Caco-2 (cell line): ENCODE results near the gene NPSR1. TPM values are rescaled to one million over a fixed set of nuclear protein-coding genes. Genes with fewer than 3 reads are reported as not detected.

Experiments used
- BruUV-seq: library from RNA; stranded (reverse); fragments of 400-500 nt; replicated peaks from 2 replicates; lab custom pipeline; 2021; lab: Mats Ljungman, UMichigan
- CTCF ChIA-PET: fragments of 300-600 bp; sonication (Branson Sonifier 250); formaldehyde crosslinking; loops from one replicate; lab custom pipeline; 2022; ENCODE audit warnings: antibody characterized with exemption; lab: Charles Lee
- POLR2A ChIA-PET: fragments of 300-600 bp; sonication (Branson Sonifier 250); formaldehyde crosslinking; loops from one replicate; lab custom pipeline; 2022; ENCODE audit warnings: antibody characterized with exemption; lab: Charles Lee
- DNase-seq, 2 experiments: peaks; one replicate each; pipeline versions ENCODE4 v3.0.0 to v3.0.0-alpha.2; 2020 to 2022
- H3K27me3 ChIP-seq: replicated peaks from 2 replicates; pipeline ENCODE4 v1.6.0; 2011; ENCODE audit warnings: low read length; ENCODE audit not compliant: control insufficient read depth, insufficient read depth
- H3K36me3 ChIP-seq: 2 replicates; pipeline ENCODE4 v1.5.1; 2011; ENCODE audit warnings: low read length; ENCODE audit not compliant: control insufficient read depth, insufficient read depth
- H3K4me1 ChIP-seq: fragments of 250-450 bp; sonication (Bioruptor Pico); 2 replicates; pipeline ENCODE4 v1.5.1; 2020; ENCODE audit warnings: mild to moderate bottlenecking
- H3K4me3 ChIP-seq: 2 replicates; pipeline ENCODE4 v1.5.1; 2011; ENCODE audit warnings: low read depth, mild to moderate bottlenecking, control low read depth, low read length
- H3K9me3 ChIP-seq: fragments of 250-450 bp; sonication (Bioruptor Pico); 2 replicates; pipeline ENCODE4 v1.5.1; 2020; ENCODE audit warnings: mild to moderate bottlenecking, moderate library complexity
- H3K27ac Mint-ChIP-seq: one replicate; pipeline ENCODE4 v1.8.0; 2022; ENCODE audit warnings: mixed read lengths; ENCODE audit not compliant: unreplicated experiment
- H3K27me3 Mint-ChIP-seq: one replicate; pipeline ENCODE4 v1.8.0; 2022; ENCODE audit warnings: mixed read lengths; ENCODE audit not compliant: insufficient read depth, unreplicated experiment
- H3K36me3 Mint-ChIP-seq: one replicate; pipeline ENCODE4 v1.8.0; 2022; ENCODE audit warnings: mild to moderate bottlenecking, mixed read lengths; ENCODE audit not compliant: insufficient read depth, unreplicated experiment
- H3K4me1 Mint-ChIP-seq: one replicate; pipeline ENCODE4 v1.8.0; 2022; ENCODE audit warnings: low read depth, mixed read lengths; ENCODE audit not compliant: unreplicated experiment
- H3K4me3 Mint-ChIP-seq: one replicate; pipeline ENCODE4 v1.8.0; 2022; ENCODE audit warnings: mild to moderate bottlenecking, moderate library complexity, mixed read lengths; ENCODE audit not compliant: unreplicated experiment
- H3K9me3 Mint-ChIP-seq: one replicate; pipeline ENCODE4 v1.8.0; 2022; ENCODE audit warnings: mixed read lengths; ENCODE audit not compliant: unreplicated experiment
- CTCF ChIP-seq, 2 experiments: fragments of 200-600 bp in 1 of 2; IDR thresholded peaks; 1 replicate in 1 of 2; 2 replicates in 1 of 2; pipeline versions ENCODE4 v1.5.1 to v1.8.0; 2011 to 2022; ENCODE audit warnings: antibody characterized with exemption in 1 of 2, control low read depth in 1 of 2, inconsistent platforms in 1 of 2, low read depth in 1 of 2, low read length in 1 of 2, mild to moderate bottlenecking in 1 of 2, moderate library complexity in 1 of 2; ENCODE audit not compliant: insufficient read depth in 1 of 2, severe bottlenecking in 1 of 2, unreplicated experiment in 1 of 2
- intact Hi-C: fragments of 100-400 bp; cut with micrococcal nuclease; formaldehyde crosslinking; loops from one replicate; pipeline ENCODE4 v1.10.0; 2022; ENCODE audit not compliant: unreplicated experiment
- total RNA-seq: library from RNA; stranded (reverse); gene quantifications from 2 replicates; pipeline ENCODE4 v1.2.3, GENCODE V29; 2022

NPSR1 gene
- total RNA-seq, 1 experiment from 2014 or later, result not detected

GRCh38 chr7:34719636-34720035 lies 61.6 kb downstream of the NPSR1 start:
- no peaks in the 10 kb centered on the region for H3K4me1 Mint-ChIP-seq
- H3K36me3 Mint-ChIP-seq, result no peaks in the 10 kb centered on the region
- Histone ChIP-seq H3K4me1 (no peaks in the 10 kb centered on the region), H3K27me3 (no peaks in the 10 kb centered on the region), H3K4me3 (no peak overlapping the region), H3K36me3 (no peaks in the 10 kb centered on the region), H3K9me3 (no peaks in the 10 kb centered on the region)
- DNase-seq, result no peak
- no TSS peak for BruUV-seq
- no peak for TF ChIP-seq CTCF (IDR thresholded peaks at IDR 0.05; ENCODE audit: insufficient read depth in 1 of 2, low read depth in 1 of 2, low read length in 1 of 2, severe bottlenecking in 1 of 2, unreplicated experiment in 1 of 2)
- no peaks in the 10 kb centered on the region for H3K27me3 Mint-ChIP-seq
- no peak overlapping the region for H3K27ac Mint-ChIP-seq
- CTCF ChIA-PET, result no interaction called here
- H3K9me3 Mint-ChIP-seq, result no peaks in the 10 kb centered on the region
- POLR2A ChIA-PET, result no interaction called here
- intact Hi-C loops, result no loop called here
- no peak overlapping the region for H3K4me3 Mint-ChIP-seq

- no TSS peak for BruUV-seq
- intact Hi-C loops, result no loop called here
- DNase-seq, result no peak
- H3K4me1 ChIP-seq, result no peaks in the 10 kb centered on the region
- H3K9me3 Mint-ChIP-seq, result no peaks in the 10 kb centered on the region
- no peak overlapping the region for H3K4me3 ChIP-seq
- POLR2A ChIA-PET, result no interaction called here
- H3K4me3 Mint-ChIP-seq, result no peak overlapping the region
- no peaks in the 10 kb centered on the region for H3K4me1 Mint-ChIP-seq
- no peaks in the 10 kb centered on the region for H3K36me3 Mint-ChIP-seq
- no peaks in the 10 kb centered on the region for H3K27me3 ChIP-seq
- no peak overlapping the region for H3K27ac Mint-ChIP-seq
- no peaks in the 10 kb centered on the region for H3K27me3 Mint-ChIP-seq
- no peaks in the 10 kb centered on the region for H3K9me3 ChIP-seq
- CTCF ChIA-PET, result no interaction called here
- no peak for TF ChIP-seq CTCF (IDR thresholded peaks at IDR 0.05; ENCODE audit: insufficient read depth in 1 of 2, low read depth in 1 of 2, low read length in 1 of 2, severe bottlenecking in 1 of 2, unreplicated experiment in 1 of 2)
- H3K36me3 ChIP-seq, result no peaks in the 10 kb centered on the region
Observed at GRCh38 chr7:34720289-34720688, 62.3 kb downstream of the NPSR1 start.

GRCh38 chr7:34723338-34723737 lies 65.3 kb downstream of the NPSR1 start:
- CTCF ChIA-PET, result no interaction called here
- Histone ChIP-seq H3K27me3 (no peaks in the 10 kb centered on the region), H3K36me3 (no peaks in the 10 kb centered on the region), H3K4me3 (no peak overlapping the region), H3K9me3 (no peaks in the 10 kb centered on the region), H3K4me1 (peaks cover 4% of the 10 kb centered on the region)
- no peaks in the 10 kb centered on the region for H3K4me1 Mint-ChIP-seq
- no TSS peak for BruUV-seq
- H3K9me3 Mint-ChIP-seq, result no peaks in the 10 kb centered on the region
- no peak for DNase-seq
- no peaks in the 10 kb centered on the region for H3K36me3 Mint-ChIP-seq
- POLR2A ChIA-PET, result no interaction called here
- no peak for TF ChIP-seq CTCF (IDR thresholded peaks at IDR 0.05; ENCODE audit: insufficient read depth in 1 of 2, low read depth in 1 of 2, low read length in 1 of 2, severe bottlenecking in 1 of 2, unreplicated experiment in 1 of 2)
- H3K4me3 Mint-ChIP-seq, result no peak overlapping the region
- no peak overlapping the region for H3K27ac Mint-ChIP-seq
- intact Hi-C loops, result no loop called here
- H3K27me3 Mint-ChIP-seq, result no peaks in the 10 kb centered on the region
